HCT116 (cell line): ENCODE measurements around the gene DHX15. TPM values are rescaled to one million over a fixed set of nuclear protein-coding genes. Genes with fewer than 3 reads are reported as not detected.
A peak's percentile ranks its signal among the peaks of the same experiment; 100 is the strongest.

Source experiments
- ATAC-seq: fragments of 200-7000 bp; cut with Tn5 transposase; 2 replicates; pipeline ENCODE4 v1.9.1; 2020; ENCODE audit warnings: mild to moderate bottlenecking, moderate library complexity
- BruUV-seq: library from RNA; stranded (reverse); fragments of 400-500 nt; replicated peaks from 2 replicates; lab custom pipeline; 2021; lab: Mats Ljungman, UMichigan
- CTCF ChIA-PET: fragments of 300-600 bp; sonication (Branson Sonifier 250); formaldehyde crosslinking; loops from one replicate; lab custom pipeline; 2021; ENCODE audit warnings: antibody characterized with exemption; lab: Charles Lee
- POLR2A ChIA-PET: fragments of 300-600, 350-600 bp; sonication (Branson Sonifier 250); formaldehyde crosslinking; loops from one replicate; lab custom pipeline; 2021; ENCODE audit warnings: antibody characterized with exemption; lab: Charles Lee
- RAD21 ChIA-PET, 2 experiments: fragments of 300-600 bp; sonication (Branson Sonifier 250); formaldehyde crosslinking; loops; one replicate each; lab custom pipeline; 2023; ENCODE audit warnings: low total read pairs in 2 of 2; ENCODE audit not compliant: uncharacterized antibody in 2 of 2, unreplicated experiment in 2 of 2, low non-redundant PET in 1 of 2; lab: Charles Lee
- DNase-seq: peaks from one replicate; pipeline ENCODE4 v3.0.0-alpha.2; 2010; ENCODE audit warnings: low read depth, low spot score
- H2AFZ ChIP-seq: fragments of 200-600 bp; shearing (Covaris generic), sonication (generic); 2 replicates; pipeline ENCODE4 v1.6.1; 2017; ENCODE audit warnings: low read depth, mixed run types, mixed read lengths, antibody characterized with exemption, low read length; ENCODE audit not compliant: poor library complexity, severe bottlenecking
- H3K27ac ChIP-seq: 2 replicates; pipeline ENCODE4 v1.5.1; 2012; ENCODE audit warnings: low read depth, low read length
- H3K27me3 ChIP-seq: fragments of 200-600 bp; sonication (generic); 2 replicates; pipeline ENCODE4 v1.6.1; 2016; ENCODE audit warnings: mixed run types, low read length, mixed read lengths; ENCODE audit not compliant: insufficient read depth
- H3K36me3 ChIP-seq, 2 experiments: fragments of 200-500 bp in 1 of 2; fragments of 200-600 bp in 1 of 2; sonication (Bioruptor generic) in 1 of 2; sonication (generic) in 1 of 2; 2 replicates each; pipeline versions ENCODE4 v1.5.1 to v1.6.1; 2014 to 2016; ENCODE audit warnings: low read length in 2 of 2, inconsistent platforms in 1 of 2, mixed read lengths in 1 of 2, mixed run types in 1 of 2; ENCODE audit not compliant: insufficient read depth in 2 of 2, control insufficient read depth in 1 of 2
- H3K4me1 ChIP-seq, 2 experiments: fragments of 200-600 bp in 1 of 2; sonication (generic) in 1 of 2; 2 replicates each; pipeline versions ENCODE4 v1.5.1 to v1.6.1; 2012 to 2017; ENCODE audit warnings: low read length in 2 of 2, inconsistent platforms in 1 of 2, mild to moderate bottlenecking in 1 of 2, mixed read lengths in 1 of 2, mixed run types in 1 of 2, moderate library complexity in 1 of 2; ENCODE audit not compliant: insufficient read depth in 2 of 2, control insufficient read depth in 1 of 2
- H3K4me2 ChIP-seq: fragments of 200-600 bp; sonication (generic); 2 replicates; pipeline ENCODE4 v1.6.1; 2017; ENCODE audit warnings: mixed run types, low read length, mixed read lengths
- H3K4me3 ChIP-seq, 2 experiments: fragments of 200-600 bp in 1 of 2; sonication (generic) in 1 of 2; replicated peaks in 1 of 2; 2 replicates each; pipeline ENCODE4 v1.5.1; 2011 to 2016; ENCODE audit warnings: low read length in 2 of 2, control low read depth in 1 of 2, low read depth in 1 of 2, mild to moderate bottlenecking in 1 of 2, mixed read lengths in 1 of 2, mixed run types in 1 of 2
- H3K79me2 ChIP-seq: fragments of 200-600 bp; sonication (generic); 2 replicates; pipeline ENCODE4 v1.6.1; 2017; ENCODE audit warnings: mild to moderate bottlenecking, mixed run types, low read length, moderate library complexity, mixed read lengths; ENCODE audit not compliant: insufficient read depth
- H3K9ac ChIP-seq: fragments of 200-600 bp; sonication (generic); 2 replicates; pipeline ENCODE4 v1.6.1; 2016; ENCODE audit warnings: low read length, mixed read lengths
- H3K9me2 ChIP-seq: fragments of 200-600 bp; sonication (generic), shearing (Covaris generic); 2 replicates; pipeline ENCODE4 v1.6.1; 2017; ENCODE audit warnings: mixed run types, mild to moderate bottlenecking, moderate library complexity; ENCODE audit not compliant: insufficient read depth
- H3K9me3 ChIP-seq, 2 experiments: fragments of 200-500 bp in 1 of 2; fragments of 200-600 bp in 1 of 2; sonication (Bioruptor generic) in 1 of 2; sonication (generic) in 1 of 2; 2 replicates each; pipeline ENCODE4 v1.6.1; 2014 to 2017; ENCODE audit warnings: low read length in 2 of 2, mixed read lengths in 2 of 2, inconsistent platforms in 1 of 2, low read depth in 1 of 2, mild to moderate bottlenecking in 1 of 2, mixed run types in 1 of 2, moderate library complexity in 1 of 2; ENCODE audit not compliant: control insufficient read depth in 1 of 2, insufficient read depth in 1 of 2
- H4K20me1 ChIP-seq: fragments of 200-600 bp; sonication (generic), shearing (Covaris generic); 2 replicates; pipeline ENCODE4 v1.6.1; 2017; ENCODE audit warnings: mixed run types, mild to moderate bottlenecking, moderate library complexity; ENCODE audit not compliant: insufficient read depth
- ATF3 ChIP-seq: IDR thresholded peaks from 2 replicates; pipeline ENCODE4 v1.6.1; 2012
- CBX3 ChIP-seq: IDR thresholded peaks from 2 replicates; pipeline ENCODE4 v1.6.1; 2012; ENCODE audit warnings: low read depth
- EGR1 ChIP-seq: IDR thresholded peaks from 2 replicates; pipeline ENCODE4 v1.6.1; 2012; ENCODE audit warnings: low read depth
- ELF1 ChIP-seq: IDR thresholded peaks from 2 replicates; pipeline ENCODE4 v1.6.1; 2012; ENCODE audit warnings: low read depth, borderline replicate concordance
- EZH2 ChIP-seq: fragments of 200-600 bp; sonication (generic); IDR thresholded peaks from 2 replicates; pipeline ENCODE4 v1.6.1; 2017; ENCODE audit warnings: antibody characterized with exemption, mixed run types
- FOSL1 ChIP-seq: IDR thresholded peaks from 2 replicates; pipeline ENCODE4 v1.6.1; 2012; ENCODE audit warnings: low read depth
- JUND ChIP-seq: IDR thresholded peaks from 2 replicates; pipeline ENCODE4 v1.6.1; 2012
- MAX ChIP-seq: IDR thresholded peaks from 2 replicates; pipeline ENCODE4 v1.6.1; 2012
- POLR2A ChIP-seq: IDR thresholded peaks from 2 replicates; pipeline ENCODE4 v1.7.0; 2011; ENCODE audit warnings: borderline replicate concordance; ENCODE audit not compliant: insufficient read depth, insufficient read length; ENCODE audit errors: extremely low read depth
- POLR2AphosphoS5 ChIP-seq: IDR thresholded peaks from 2 replicates; pipeline ENCODE4 v1.6.1; 2011; ENCODE audit warnings: mild to moderate bottlenecking, low read depth, low read length, moderate library complexity
- RAD21 ChIP-seq: IDR thresholded peaks from 2 replicates; pipeline ENCODE4 v1.6.1; 2012; ENCODE audit warnings: low read depth, mild to moderate bottlenecking
- REST ChIP-seq: IDR thresholded peaks from 2 replicates; pipeline ENCODE4 v1.6.1; 2012; ENCODE audit warnings: low read depth
- SP1 ChIP-seq: IDR thresholded peaks from 2 replicates; pipeline ENCODE4 v1.6.1; 2012; ENCODE audit warnings: low read depth
- SRF ChIP-seq: IDR thresholded peaks from 2 replicates; pipeline ENCODE4 v1.6.1; 2012; ENCODE audit warnings: low read depth
- YY1 ChIP-seq: IDR thresholded peaks from 2 replicates; pipeline ENCODE4 v1.6.1; 2011; ENCODE audit warnings: low read length, low read depth, moderate library complexity, mild to moderate bottlenecking; ENCODE audit not compliant: insufficient replicate concordance; ENCODE audit errors: extremely low read depth
- ZFX ChIP-seq: fragments of 450-650 bp; IDR thresholded peaks from 2 replicates; pipeline ENCODE4 v1.6.1; 2017
- ZNF274 ChIP-seq: fragments of 200-500 bp; sonication (Bioruptor generic); IDR thresholded peaks from 2 replicates; pipeline ENCODE4 v1.6.1; 2014; ENCODE audit warnings: mild to moderate bottlenecking, low read depth, low read length, inconsistent platforms
- intact Hi-C: fragments of 100-400 bp; cut with micrococcal nuclease; formaldehyde crosslinking; loops from 2 replicates; pipeline ENCODE4 v1.10.0; 2022
- total RNA-seq: library from RNA; stranded (reverse); gene quantifications from one replicate; pipeline ENCODE4 v1.2.1, GENCODE V29; 2021; ENCODE audit not compliant: unreplicated experiment

The DHX15 gene
- total RNA-seq, 1 experiment from 2014 or later: 195 TPM

GRCh38 chr4:24550441-24551175, 33.7 kb downstream of the DHX15 start:
- ChIA-PET RAD21 (no interaction called here), CTCF (interaction anchor here (1.5 to 2.3 kb wide), 6 partner anchors 10 to 80 kb away, joined by 3 to 21 read pairs (median 7); no protein-coding TSS in a partner anchor), POLR2A (no interaction called here)
- Histone ChIP-seq H4K20me1 (peaks cover 70% of the 10 kb centered on the region), H3K4me2 (no peak overlapping the region), H3K4me1 (no peaks in the 10 kb centered on the region), H2AFZ (no peak overlapping the region), H3K27me3 (no peaks in the 10 kb centered on the region), H3K27ac (no peak overlapping the region), H3K79me2 (peaks cover 99% of the 10 kb centered on the region), H3K9ac (no peak overlapping the region), H3K9me2 (no peaks in the 10 kb centered on the region), H3K36me3 (peaks cover 21 to 31% of the 10 kb centered on the region in 2 experiments), H3K9me3 (no peaks in the 10 kb centered on the region), H3K4me3 (no peak overlapping the region)
- TF ChIP-seq ZNF274: no peak
- no peak for TF ChIP-seq SP1
- TF ChIP-seq POLR2AphosphoS5: 0 out of 2 replicates have a peak, but pooled peaks have one; percentile 10
- no peak for TF ChIP-seq ZFX
- TF ChIP-seq YY1: no peak
- ATAC-seq (no peak), DNase-seq (no peak)
- BruUV-seq: no TSS peak
- intact Hi-C loops: no loop called here

- Histone ChIP-seq H3K27ac (no peak overlapping the region), H3K4me2 (no peak overlapping the region), H3K4me1 (no peaks in the 10 kb centered on the region), H3K79me2 (peaks cover 99% of the 10 kb centered on the region), H3K9ac (no peak overlapping the region), H4K20me1 (peaks cover 79% of the 10 kb centered on the region), H3K9me2 (no peaks in the 10 kb centered on the region), H3K27me3 (no peaks in the 10 kb centered on the region), H3K4me3 (no peak overlapping the region), H3K9me3 (no peaks in the 10 kb centered on the region), H2AFZ (no peak overlapping the region), H3K36me3 (peaks cover 21 to 22% of the 10 kb centered on the region in 2 experiments)
- ChIA-PET CTCF (interaction anchor here (2.0 kb wide), 1 partner anchor 10 kb away, joined by 4 read pairs; no protein-coding TSS in a partner anchor), RAD21 (no interaction called here), POLR2A (interaction anchor here (1.1 kb wide), 1 partner anchor 8 kb away, joined by 3 read pairs; no protein-coding TSS in a partner anchor)
- ATAC-seq (0 out of 2 replicates have a peak, but pooled peaks have one; percentile 22), DNase-seq (no peak)
- TF ChIP-seq POLR2AphosphoS5 (no peak), RAD21 (no peak), CBX3 (no peak), ZFX (no peak), ELF1 (no peak), EGR1 (no peak), ATF3 (no peak), FOSL1 (no peak), EZH2 (no peak), REST (no peak), SRF (no peak), POLR2A (no peak), YY1 (no peak), JUND (no peak), SP1 (no peak), MAX (no peak), ZNF274 (no peak)
- intact Hi-C loops: no loop called here
- no TSS peak for BruUV-seq
Observed at GRCh38 chr4:24547979-24548378, 36.4 kb downstream of the DHX15 start.
